Measurements from ENCODE around the gene IL1RL1. TPM values are rescaled to one million over a fixed set of nuclear protein-coding genes. Genes with fewer than 3 reads are reported as not detected.

Gene IL1RL1
- total RNA-seq, 2 donors from 2014 or later: 4.8 to 65.3 TPM

GRCh38 chr2:102277202-102277700 is 34.1 kb upstream of the IL1RL1 start:
- Histone ChIP-seq H3K4me3 (no peak overlapping the region), H3K4me1 (no peaks in the 10 kb centered on the region), H3K36me3 (no peaks in the 10 kb centered on the region), H3K9me3 (peaks cover 0 to 9% of the 10 kb centered on the region in 2 donors), H3K27ac (no peak overlapping the region), H3K27me3 (no peaks in the 10 kb centered on the region)
- TF ChIP-seq CTCF (IDR thresholded peaks at IDR 0.05): no peak
- no peak for DNase-seq (ENCODE audit: low spot score)

- H3K27ac ChIP-seq: no peak overlapping the region
- no peak for TF ChIP-seq CTCF (IDR thresholded peaks at IDR 0.05)
Observed at GRCh38 chr2:102278720-102279390, 32.5 kb upstream of the IL1RL1 start.

GRCh38 chr2:102279391-102279735 is 32.0 kb upstream of the IL1RL1 start:
- no peaks in the 10 kb centered on the region for H3K27me3 ChIP-seq
- TF ChIP-seq CTCF (IDR thresholded peaks at IDR 0.05): no peak
- no peaks in the 10 kb centered on the region for H3K4me1 ChIP-seq
- peaks cover 0 to 9% of the 10 kb centered on the region in 2 donors for H3K9me3 ChIP-seq
- no peak overlapping the region for H3K4me3 ChIP-seq
- no peak overlapping the region for H3K27ac ChIP-seq
- no peaks in the 10 kb centered on the region for H3K36me3 ChIP-seq
- no peak for DNase-seq (ENCODE audit: low spot score)

More at GRCh38 chr2:102278720-102279390, 32.5 kb upstream of the IL1RL1 start:
- Histone ChIP-seq H3K27me3 (no peaks in the 10 kb centered on the region), H3K4me3 (no peak overlapping the region), H3K9me3 (peaks cover 0 to 9% of the 10 kb centered on the region in 2 donors), H3K36me3 (no peaks in the 10 kb centered on the region), H3K4me1 (no peaks in the 10 kb centered on the region)
- DNase-seq (ENCODE audit: low spot score): no peak

- H3K9me3 ChIP-seq: no peaks in the 10 kb centered on the region
- DNase-seq (ENCODE audit: low spot score): no peak
- no peaks in the 10 kb centered on the region for H3K4me1 ChIP-seq
- no peak overlapping the region for H3K4me3 ChIP-seq
- H3K27me3 ChIP-seq: no peaks in the 10 kb centered on the region
- no peaks in the 10 kb centered on the region for H3K36me3 ChIP-seq
- TF ChIP-seq CTCF (IDR thresholded peaks at IDR 0.05): no peak
- no peak overlapping the region for H3K27ac ChIP-seq
Observed at GRCh38 chr2:102282678-102283091, 28.7 kb upstream of the IL1RL1 start.

- Histone ChIP-seq H3K4me3 (no peak overlapping the region), H3K9me3 (no peaks in the 10 kb centered on the region), H3K27ac (no peak overlapping the region), H3K36me3 (no peaks in the 10 kb centered on the region), H3K4me1 (no peaks in the 10 kb centered on the region), H3K27me3 (no peaks in the 10 kb centered on the region)
- TF ChIP-seq CTCF (IDR thresholded peaks at IDR 0.05): no peak
- no peak for DNase-seq (ENCODE audit: low spot score)
Observed at GRCh38 chr2:102283996-102284395, 27.4 kb upstream of the IL1RL1 start.

GRCh38 chr2:102284611-102285010 is 26.8 kb upstream of the IL1RL1 start:
- Histone ChIP-seq H3K4me3 (no peak overlapping the region), H3K9me3 (no peaks in the 10 kb centered on the region), H3K4me1 (no peaks in the 10 kb centered on the region), H3K27me3 (no peaks in the 10 kb centered on the region), H3K36me3 (no peaks in the 10 kb centered on the region), H3K27ac (no peak overlapping the region)
- TF ChIP-seq CTCF (IDR thresholded peaks at IDR 0.05): no peak
- DNase-seq (ENCODE audit: low spot score): no peak
